ENCODE measurements around the gene DHX8.

Gene DHX8

GRCh38 chr17:43526886-43527648, 43.3 kb downstream of the DHX8 start:
- no peak for DNase-seq

- no peak for DNase-seq
Observed at GRCh38 chr17:43528319-43528987, 44.7 kb downstream of the DHX8 start.

GRCh38 chr17:43528988-43529814, 45.4 kb downstream of the DHX8 start:
- no peak for DNase-seq

- no peak for DNase-seq
Observed at GRCh38 chr17:43529947-43530287, 46.1 kb downstream of the DHX8 start.

GRCh38 chr17:43530288-43531081, 46.7 kb downstream of the DHX8 start:
- DNase-seq = peak; percentile 94

GRCh38 chr17:43531082-43531378, 47.3 kb downstream of the DHX8 start:
- no peak for DNase-seq

GRCh38 chr17:43531955-43532354, 48.2 kb downstream of the DHX8 start:
- DNase-seq = no peak

- no peak for DNase-seq
Observed at GRCh38 chr17:43532581-43532980, 48.8 kb downstream of the DHX8 start.

- no peak for DNase-seq
Observed at GRCh38 chr17:43533699-43534098, 49.9 kb downstream of the DHX8 start.

GRCh38 chr17:43534909-43535308, 51.1 kb downstream of the DHX8 start:
- no peak for DNase-seq

GRCh38 chr17:43536236-43536992, 52.6 kb downstream of the DHX8 start:
- DNase-seq = peak; percentile 90

- DNase-seq = peak; percentile 45
Observed at GRCh38 chr17:43540821-43541674, 57.3 kb downstream of the DHX8 start.

- DNase-seq = no peak
Observed at GRCh38 chr17:43542859-43543258, 59.1 kb downstream of the DHX8 start.

- DNase-seq = peak; percentile 21
Observed at GRCh38 chr17:43543300-43543699, 59.5 kb downstream of the DHX8 start.

- no peak for DNase-seq
Observed at GRCh38 chr17:43543771-43544575, 60.2 kb downstream of the DHX8 start.

GRCh38 chr17:43545383-43545632, 61.5 kb downstream of the DHX8 start:
- peak; percentile 22 for DNase-seq

GRCh38 chr17:43546319-43547188, 62.8 kb downstream of the DHX8 start, which contains the start of gene ETV4:
Gene ETV4 (minus strand): TSS chr17:43546340. CDS start chr17:43545617, 723 bp downstream.
- DNase-seq = peak; percentile 93

GRCh38 chr17:43547189-43547550, 63.4 kb downstream of the DHX8 start:
- DNase-seq = no peak

- DNase-seq = no peak
Observed at GRCh38 chr17:43547659-43548256, 64.0 kb downstream of the DHX8 start.

All from fibroblast of skin of right biceps (primary cell).